ENCODE results near the gene HERC6. TPM values are rescaled to one million over a fixed set of nuclear protein-coding genes. Genes with fewer than 3 reads are reported as not detected.

HERC6 gene
- total RNA-seq, 1 experiment from 2014 or later = 0.32 TPM

DNA sequence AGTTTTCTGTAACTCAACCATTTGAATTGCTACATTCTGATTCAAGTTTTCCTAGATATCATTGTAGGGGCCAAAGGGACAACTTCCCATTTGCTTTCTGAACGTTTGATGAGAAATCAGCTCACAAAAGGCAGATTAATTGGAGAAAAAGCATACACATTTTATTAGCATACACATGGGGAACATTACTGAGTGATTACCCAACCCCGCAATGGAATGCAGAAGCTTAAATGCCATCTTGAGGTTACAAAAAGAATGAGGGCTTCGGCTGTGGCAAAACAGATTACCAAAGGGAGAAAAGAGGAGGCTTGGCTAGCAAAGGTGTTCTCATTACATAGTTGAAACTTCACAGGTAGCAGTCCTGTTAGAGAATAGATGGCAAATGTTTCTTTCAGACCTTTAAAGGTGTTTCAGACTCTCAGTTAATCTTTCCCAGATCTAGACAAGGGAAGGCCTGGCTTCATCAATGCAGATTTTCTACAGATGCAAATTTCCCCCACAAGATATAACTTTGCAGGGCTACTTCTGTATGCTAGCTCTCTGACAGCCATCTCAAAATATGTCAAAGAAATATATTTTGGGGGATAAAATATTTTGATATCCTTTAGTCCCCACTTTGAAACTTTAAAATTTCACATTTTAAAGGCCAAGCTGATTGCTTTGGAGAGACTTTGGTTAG, 26.5 kb upstream of the HERC6 start:
- intact Hi-C loops (cut with micrococcal nuclease; ENCODE audit: unreplicated experiment) = no loop called here
- Histone ChIP-seq H3K27me3 (replicated peaks; ENCODE audit: insufficient read depth, low read depth, low read length, poor library complexity) (no peaks in the 10 kb centered on the region), H3K4me3 (ENCODE audit: low read depth, low read length, poor library complexity, severe bottlenecking) (no peak overlapping the region), H3K9me3 (ENCODE audit: low read depth, low read length, poor library complexity, severe bottlenecking) (no peaks in the 10 kb centered on the region), H3K36me3 (ENCODE audit: insufficient read depth, low read length, poor library complexity, severe bottlenecking) (no peaks in the 10 kb centered on the region), H3K27ac (ENCODE audit: low read depth, low read length, poor library complexity, severe bottlenecking) (no peak overlapping the region), H3K4me1 (ENCODE audit: insufficient read depth, low read length, poor library complexity, severe bottlenecking) (no peaks in the 10 kb centered on the region)
- no TSS peak for BruUV-seq (replicated peaks)
- peak; percentile 0 for DNase-seq (ENCODE audit: low spot score)
- CTCF ChIA-PET = no interaction called here
- POLR2A ChIA-PET (ENCODE audit: low non-redundant PET) = no interaction called here
- TF ChIP-seq, protein P1, sequence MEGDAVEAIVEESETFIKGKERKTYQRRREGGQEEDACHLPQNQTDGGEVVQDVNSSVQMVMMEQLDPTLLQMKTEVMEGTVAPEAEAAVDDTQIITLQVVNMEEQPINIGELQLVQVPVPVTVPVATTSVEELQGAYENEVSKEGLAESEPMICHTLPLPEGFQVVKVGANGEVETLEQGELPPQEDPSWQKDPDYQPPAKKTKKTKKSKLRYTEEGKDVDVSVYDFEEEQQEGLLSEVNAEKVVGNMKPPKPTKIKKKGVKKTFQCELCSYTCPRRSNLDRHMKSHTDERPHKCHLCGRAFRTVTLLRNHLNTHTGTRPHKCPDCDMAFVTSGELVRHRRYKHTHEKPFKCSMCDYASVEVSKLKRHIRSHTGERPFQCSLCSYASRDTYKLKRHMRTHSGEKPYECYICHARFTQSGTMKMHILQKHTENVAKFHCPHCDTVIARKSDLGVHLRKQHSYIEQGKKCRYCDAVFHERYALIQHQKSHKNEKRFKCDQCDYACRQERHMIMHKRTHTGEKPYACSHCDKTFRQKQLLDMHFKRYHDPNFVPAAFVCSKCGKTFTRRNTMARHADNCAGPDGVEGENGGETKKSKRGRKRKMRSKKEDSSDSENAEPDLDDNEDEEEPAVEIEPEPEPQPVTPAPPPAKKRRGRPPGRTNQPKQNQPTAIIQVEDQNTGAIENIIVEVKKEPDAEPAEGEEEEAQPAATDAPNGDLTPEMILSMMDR (conservative IDR thresholded peaks at IDR 0.05; ENCODE audit: low read depth, low read length) = no peak
- no peak for TF ChIP-seq EZH2 (IDR thresholded peaks at IDR 0.05; ENCODE audit: borderline replicate concordance, low read depth, low read length, poor library complexity, severe bottlenecking)

GRCh38 chr4:88353324-88353723, 25.3 kb upstream of the HERC6 start:
- Histone ChIP-seq H3K9me3 (ENCODE audit: low read depth, low read length, poor library complexity, severe bottlenecking) (no peaks in the 10 kb centered on the region), H3K4me1 (ENCODE audit: insufficient read depth, low read length, poor library complexity, severe bottlenecking) (no peaks in the 10 kb centered on the region), H3K27ac (ENCODE audit: low read depth, low read length, poor library complexity, severe bottlenecking) (no peak overlapping the region), H3K27me3 (replicated peaks; ENCODE audit: insufficient read depth, low read depth, low read length, poor library complexity) (no peaks in the 10 kb centered on the region), H3K36me3 (ENCODE audit: insufficient read depth, low read length, poor library complexity, severe bottlenecking) (no peaks in the 10 kb centered on the region), H3K4me3 (ENCODE audit: low read depth, low read length, poor library complexity, severe bottlenecking) (no peak overlapping the region)
- ChIA-PET POLR2A (ENCODE audit: low non-redundant PET) (no interaction called here), CTCF (no interaction called here)
- intact Hi-C loops (cut with micrococcal nuclease; ENCODE audit: unreplicated experiment) = no loop called here
- no peak for TF ChIP-seq EZH2 (IDR thresholded peaks at IDR 0.05; ENCODE audit: borderline replicate concordance, low read depth, low read length, poor library complexity, severe bottlenecking)
- TF ChIP-seq, protein P1 (conservative IDR thresholded peaks at IDR 0.05; ENCODE audit: low read depth, low read length) = no peak
- no peak for DNase-seq (ENCODE audit: low spot score)
- BruUV-seq (replicated peaks) = no TSS peak

GRCh38 chr4:88356771-88357170, 21.9 kb upstream of the HERC6 start:
- BruUV-seq (replicated peaks) = no TSS peak
- Histone ChIP-seq H3K27ac (ENCODE audit: low read depth, low read length, poor library complexity, severe bottlenecking) (no peak overlapping the region), H3K36me3 (ENCODE audit: insufficient read depth, low read length, poor library complexity, severe bottlenecking) (no peaks in the 10 kb centered on the region), H3K4me3 (ENCODE audit: low read depth, low read length, poor library complexity, severe bottlenecking) (no peak overlapping the region), H3K4me1 (ENCODE audit: insufficient read depth, low read length, poor library complexity, severe bottlenecking) (no peaks in the 10 kb centered on the region), H3K27me3 (replicated peaks; ENCODE audit: insufficient read depth, low read depth, low read length, poor library complexity) (no peaks in the 10 kb centered on the region), H3K9me3 (ENCODE audit: low read depth, low read length, poor library complexity, severe bottlenecking) (no peaks in the 10 kb centered on the region)
- DNase-seq (ENCODE audit: low spot score) = no peak
- TF ChIP-seq, protein P1 (conservative IDR thresholded peaks at IDR 0.05; ENCODE audit: low read depth, low read length) = no peak
- TF ChIP-seq EZH2 (IDR thresholded peaks at IDR 0.05; ENCODE audit: borderline replicate concordance, low read depth, low read length, poor library complexity, severe bottlenecking) = no peak
- intact Hi-C loops (cut with micrococcal nuclease; ENCODE audit: unreplicated experiment) = no loop called here
- POLR2A ChIA-PET (ENCODE audit: low non-redundant PET) = no interaction called here
- CTCF ChIA-PET = no interaction called here
